Loucy (cell line): ENCODE results near the gene CELA3B.

Experiments
- H2AFZ ChIP-seq: fragments of 200-600 bp; sonication (generic); 2 replicates; pipeline ENCODE4 v1.6.0; 2016; ENCODE audit warnings: antibody characterized with exemption, mild to moderate bottlenecking, low read length, moderate library complexity
- H3F3A ChIP-seq: fragments of 200-600 bp; 2 replicates; pipeline ENCODE4 v1.6.0; 2016; ENCODE audit warnings: antibody characterized with exemption, low read depth, mild to moderate bottlenecking
- H3K27me3 ChIP-seq: fragments of 200-600 bp; sonication (generic); 2 replicates; pipeline ENCODE4 v1.6.1; 2014; ENCODE audit warnings: low read length, mild to moderate bottlenecking; ENCODE audit not compliant: insufficient read depth, poor library complexity, severe bottlenecking
- H3K36me3 ChIP-seq: fragments of 200-600 bp; sonication (generic); 2 replicates; pipeline ENCODE4 v1.6.1; 2016; ENCODE audit warnings: low read length; ENCODE audit not compliant: insufficient read depth
- H3K4me1 ChIP-seq: fragments of 200-600 bp; sonication (generic); 2 replicates; pipeline ENCODE4 v1.5.1; 2014; ENCODE audit warnings: low read length, mild to moderate bottlenecking; ENCODE audit not compliant: insufficient read depth, poor library complexity, severe bottlenecking
- H3K4me2 ChIP-seq: fragments of 200-600 bp; sonication (generic); 2 replicates; pipeline ENCODE4 v1.6.0; 2014; ENCODE audit warnings: antibody characterized with exemption, low read length, low read depth, mild to moderate bottlenecking; ENCODE audit not compliant: poor library complexity, severe bottlenecking
- H3K4me3 ChIP-seq: fragments of 200-600 bp; sonication (generic); 2 replicates; pipeline ENCODE4 v1.5.1; 2014; ENCODE audit warnings: low read length, mild to moderate bottlenecking, mixed read lengths; ENCODE audit not compliant: poor library complexity, severe bottlenecking
- H3K79me2 ChIP-seq: fragments of 200-600 bp; sonication (generic); 2 replicates; pipeline ENCODE4 v1.6.1; 2014; ENCODE audit warnings: low read length; ENCODE audit not compliant: insufficient read depth
- H3K9ac ChIP-seq: fragments of 200-600 bp; sonication (generic); 2 replicates; pipeline ENCODE4 v1.6.0; 2014; ENCODE audit warnings: mild to moderate bottlenecking, low read depth, low read length, moderate library complexity; ENCODE audit not compliant: poor library complexity, severe bottlenecking
- H3K9me2 ChIP-seq: fragments of 200-600 bp; sonication (generic); replicated peaks from 2 replicates; pipeline ENCODE4 v1.6.1; 2016; ENCODE audit warnings: low read depth, low read length, mixed read lengths
- H3K9me3 ChIP-seq: fragments of 200-600 bp; sonication (generic); 2 replicates; pipeline ENCODE4 v1.6.1; 2014; ENCODE audit warnings: mild to moderate bottlenecking, antibody characterized with exemption, low read length, low read depth; ENCODE audit not compliant: insufficient read depth
- H4K20me1 ChIP-seq: fragments of 200-600 bp; sonication (generic); 2 replicates; pipeline ENCODE4 v1.6.0; 2014; ENCODE audit warnings: antibody characterized with exemption, low read length, mild to moderate bottlenecking; ENCODE audit not compliant: insufficient read depth, poor library complexity, severe bottlenecking
- EZH2phosphoT487 ChIP-seq: fragments of 200-600 bp; IDR thresholded peaks from 2 replicates; pipeline ENCODE4 v1.6.1; 2018; ENCODE audit warnings: antibody characterized with exemption, mild to moderate bottlenecking, moderate library complexity, borderline replicate concordance
- TF ChIP-seq, protein P1 (sequence below): fragments of 200-600 bp; sonication (generic); conservative IDR thresholded peaks from 2 replicates; pipeline ENCODE4 v1.5.1; 2014; ENCODE audit warnings: mild to moderate bottlenecking, antibody characterized with exemption, low read length

The CELA3B gene

DNA sequence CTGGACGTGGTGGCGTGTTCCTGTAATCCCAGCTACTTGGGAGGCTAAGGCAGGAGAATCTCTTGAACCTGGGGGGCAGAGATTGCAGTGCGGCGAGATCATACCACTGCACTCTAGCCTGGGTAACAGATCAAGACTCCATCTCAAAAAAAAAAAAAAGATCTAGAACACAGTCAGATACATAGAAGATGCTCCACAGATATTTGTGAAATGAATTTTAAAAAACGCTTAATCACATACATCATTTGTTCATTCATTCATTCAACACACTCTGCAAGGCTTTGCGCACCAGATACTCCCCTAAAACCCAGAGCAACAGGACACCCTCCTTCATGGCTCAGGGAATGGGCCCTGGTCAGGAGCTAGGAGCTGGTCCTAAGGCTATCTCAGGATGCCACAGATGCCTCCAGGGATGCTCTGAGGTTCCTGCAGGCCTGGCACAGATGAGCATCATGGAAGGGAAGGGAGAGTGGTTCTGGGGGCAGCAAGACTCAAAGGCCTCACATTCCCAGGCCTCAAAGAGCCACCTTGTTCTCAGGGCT, 46.1 kb upstream of the CELA3B start:
- Histone ChIP-seq H3K4me1 (no peaks in the 10 kb centered on the region), H3K4me2 (no peak overlapping the region), H3K9ac (no peak overlapping the region)

DNA sequence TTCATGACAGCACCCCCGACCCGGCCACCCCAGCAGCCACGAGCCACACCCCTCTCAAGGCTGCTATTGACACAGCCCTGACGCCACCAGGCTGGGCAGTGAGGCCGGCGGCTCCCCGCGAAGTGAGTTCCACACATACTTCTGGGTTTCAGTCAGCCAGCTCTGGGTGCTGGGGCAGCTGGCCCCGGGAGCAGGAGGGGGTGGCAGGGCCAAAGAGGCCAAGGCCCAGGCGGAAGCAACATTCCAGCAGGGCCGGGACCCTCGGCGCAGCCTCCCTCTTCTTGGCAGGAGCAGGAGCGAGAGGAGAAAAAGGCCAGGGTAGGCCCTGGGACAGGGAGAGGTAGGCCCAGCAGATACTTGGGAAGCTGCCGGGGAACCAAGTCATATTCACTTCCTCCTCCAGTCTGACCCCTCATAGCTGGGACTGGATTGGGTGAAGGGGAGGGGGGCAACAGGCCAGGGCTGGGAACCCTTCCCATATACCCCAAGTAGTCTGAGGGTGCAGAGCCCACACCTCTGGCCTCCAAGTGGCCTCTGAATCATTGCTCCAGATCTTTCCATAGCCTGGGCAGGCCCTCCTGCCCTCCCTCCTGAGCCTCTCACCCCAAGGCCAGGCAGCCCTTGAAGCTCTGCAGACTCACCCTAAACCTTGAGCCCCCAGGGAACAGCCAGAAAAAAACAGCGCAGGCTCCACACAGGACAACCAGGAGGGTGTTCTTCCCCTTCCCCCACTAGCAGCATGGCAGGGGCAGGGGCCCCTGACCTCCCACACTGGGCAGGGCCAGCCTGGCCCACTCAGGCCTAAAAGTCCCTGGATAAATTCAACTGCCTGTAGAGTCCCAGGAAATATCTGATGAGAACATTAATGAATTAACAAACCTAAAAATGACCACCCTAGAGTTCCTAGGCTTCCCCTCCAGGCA, 45.4 kb upstream of the CELA3B start:
- no peaks in the 10 kb centered on the region for H3K9me3 ChIP-seq
- H3K4me2 ChIP-seq: no peak overlapping the region
- H4K20me1 ChIP-seq: no peaks in the 10 kb centered on the region
- H3K27me3 ChIP-seq: no peaks in the 10 kb centered on the region
- no peak overlapping the region for H3K9ac ChIP-seq
- H3K36me3 ChIP-seq: no peaks in the 10 kb centered on the region
- H3F3A ChIP-seq: no peaks in the 10 kb centered on the region
- TF ChIP-seq EZH2phosphoT487: no peak
- TF ChIP-seq, protein P1, sequence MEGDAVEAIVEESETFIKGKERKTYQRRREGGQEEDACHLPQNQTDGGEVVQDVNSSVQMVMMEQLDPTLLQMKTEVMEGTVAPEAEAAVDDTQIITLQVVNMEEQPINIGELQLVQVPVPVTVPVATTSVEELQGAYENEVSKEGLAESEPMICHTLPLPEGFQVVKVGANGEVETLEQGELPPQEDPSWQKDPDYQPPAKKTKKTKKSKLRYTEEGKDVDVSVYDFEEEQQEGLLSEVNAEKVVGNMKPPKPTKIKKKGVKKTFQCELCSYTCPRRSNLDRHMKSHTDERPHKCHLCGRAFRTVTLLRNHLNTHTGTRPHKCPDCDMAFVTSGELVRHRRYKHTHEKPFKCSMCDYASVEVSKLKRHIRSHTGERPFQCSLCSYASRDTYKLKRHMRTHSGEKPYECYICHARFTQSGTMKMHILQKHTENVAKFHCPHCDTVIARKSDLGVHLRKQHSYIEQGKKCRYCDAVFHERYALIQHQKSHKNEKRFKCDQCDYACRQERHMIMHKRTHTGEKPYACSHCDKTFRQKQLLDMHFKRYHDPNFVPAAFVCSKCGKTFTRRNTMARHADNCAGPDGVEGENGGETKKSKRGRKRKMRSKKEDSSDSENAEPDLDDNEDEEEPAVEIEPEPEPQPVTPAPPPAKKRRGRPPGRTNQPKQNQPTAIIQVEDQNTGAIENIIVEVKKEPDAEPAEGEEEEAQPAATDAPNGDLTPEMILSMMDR: no peak
- H3K79me2 ChIP-seq: no peaks in the 10 kb centered on the region
- H3K4me3 ChIP-seq: no peak overlapping the region
- no peaks in the 10 kb centered on the region for H3K9me2 ChIP-seq
- H3K4me1 ChIP-seq: no peaks in the 10 kb centered on the region
- no peak overlapping the region for H2AFZ ChIP-seq

More for the DNA sequence above, 46.1 kb upstream of the CELA3B start:
- no peaks in the 10 kb centered on the region for H3K36me3 ChIP-seq
- H4K20me1 ChIP-seq: no peaks in the 10 kb centered on the region
- no peaks in the 10 kb centered on the region for H3K9me2 ChIP-seq
- no peak for TF ChIP-seq EZH2phosphoT487
- TF ChIP-seq, protein P1: no peak
- H3K79me2 ChIP-seq: no peaks in the 10 kb centered on the region
- no peaks in the 10 kb centered on the region for H3K9me3 ChIP-seq
- H3F3A ChIP-seq: no peaks in the 10 kb centered on the region
- H2AFZ ChIP-seq: no peak overlapping the region
- no peaks in the 10 kb centered on the region for H3K27me3 ChIP-seq
- H3K4me3 ChIP-seq: no peak overlapping the region

DNA sequence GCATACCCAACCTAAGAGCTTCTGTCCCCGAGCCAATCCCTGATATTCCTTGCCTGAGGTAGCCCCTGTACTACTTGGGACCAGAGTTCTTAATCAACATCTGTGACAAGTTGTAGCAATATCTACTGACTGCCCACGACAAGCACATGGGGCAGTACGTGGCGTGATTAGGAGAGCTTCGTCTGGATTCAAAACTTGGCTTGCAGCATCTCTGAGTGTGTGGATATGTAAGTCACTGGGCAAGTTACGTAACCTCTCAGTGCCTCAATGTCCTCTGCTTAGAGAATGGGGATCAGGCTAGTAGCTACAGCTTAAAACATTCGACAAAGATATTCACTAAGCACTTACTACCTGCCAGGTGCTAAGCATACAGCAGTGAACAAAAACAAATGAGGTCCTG, 44.7 kb upstream of the CELA3B start:
- H3K9me2 ChIP-seq: no peaks in the 10 kb centered on the region
- H3K4me3 ChIP-seq: no peak overlapping the region
- no peaks in the 10 kb centered on the region for H3F3A ChIP-seq
- TF ChIP-seq, protein P1: no peak
- TF ChIP-seq EZH2phosphoT487: no peak
- no peaks in the 10 kb centered on the region for H4K20me1 ChIP-seq
- H3K9me3 ChIP-seq: no peaks in the 10 kb centered on the region
- H3K4me2 ChIP-seq: no peak overlapping the region
- H3K9ac ChIP-seq: no peak overlapping the region
- H3K36me3 ChIP-seq: no peaks in the 10 kb centered on the region
- no peaks in the 10 kb centered on the region for H3K27me3 ChIP-seq
- H2AFZ ChIP-seq: no peak overlapping the region
- H3K4me1 ChIP-seq: no peaks in the 10 kb centered on the region
- no peaks in the 10 kb centered on the region for H3K79me2 ChIP-seq
